ENCODE measurements around the gene XAF1.
"Not testable (repeated sequence)": the region's sequence is repeated elsewhere in the genome, so short reads cannot be mapped to it uniquely, and the experiment has no call there.

The XAF1 gene

GRCh38 chr17:6812295-6812694, 56.4 kb downstream of the XAF1 start:
- no peak for DNase-seq

- DNase-seq, result no peak
Measured at GRCh38 chr17:6815775-6816174, 59.9 kb downstream of the XAF1 start.

- DNase-seq, result not testable (repeated sequence)
Measured at GRCh38 chr17:6816368-6816767, 60.5 kb downstream of the XAF1 start.

GRCh38 chr17:6818938-6819337, 63.1 kb downstream of the XAF1 start:
- DNase-seq, result no peak

- no peak for DNase-seq
Measured at GRCh38 chr17:6823011-6823442, 67.2 kb downstream of the XAF1 start.

All from GDM1 (cell line).